ENCODE results near the gene EPO. TPM values are rescaled to one million over a fixed set of nuclear protein-coding genes. Genes with fewer than 3 reads are reported as not detected.

Gene EPO
- total and polyA plus RNA-seq, 2 of the 8 experiments (the other 6 are each of a cell fraction or from before 2014, with no cell fraction given) = 0.42 to 0.95 TPM

GRCh38 chr7:100752994-100753393, 32.7 kb downstream of the EPO start (continued):
- no peak for TF ChIP-seq TEAD4 (IDR thresholded peaks at IDR 0.05; ENCODE audit: low read depth, low read length)
- no peak for TF ChIP-seq SRF (IDR thresholded peaks at IDR 0.05; ENCODE audit: low read depth, low read length)
- no peak for TF ChIP-seq FOSL1 (IDR thresholded peaks at IDR 0.05; ENCODE audit: insufficient read depth, low read depth, low read length)
- TF ChIP-seq MAFK (IDR thresholded peaks at IDR 0.05; ENCODE audit: low read depth, low read length) = no peak
- TF ChIP-seq SAP30 (IDR thresholded peaks at IDR 0.05; ENCODE audit: insufficient read depth, insufficient replicate concordance, low read length) = no peak
- TF ChIP-seq CHD1 (IDR thresholded peaks at IDR 0.05; ENCODE audit: low read depth, low read length) = no peak
- TF ChIP-seq JUN (IDR thresholded peaks at IDR 0.05; ENCODE audit: low read depth, low read length) = no peak

All from H1 (cell line).